SK-N-SH treated with all-trans-retinoic acid at 6 μM for 48 hours (cell line): ENCODE measurements around the gene RAB11FIP3.
"Not testable (repeated sequence)": the region's sequence is repeated elsewhere in the genome, so short reads cannot be mapped to it uniquely, and the experiment has no call there.

ENCODE experiments used
- ATAC-seq: fragments of 200-7000 bp; cut with Tn5 transposase; 3 replicates; pipeline ENCODE4 v1.9.1; 2020; ENCODE audit warnings: mild to moderate bottlenecking, moderate library complexity
- ARNTL ChIP-seq: fragments of 450-650 bp; formaldehyde crosslinking; IDR thresholded peaks from 2 replicates; pipeline ENCODE4 v1.5.0; 2020; ENCODE audit warnings: low read depth, mild to moderate bottlenecking, moderate library complexity, borderline replicate concordance
- BACH2 ChIP-seq: fragments of 250-450 bp; sonication (Bioruptor Pico); IDR thresholded peaks from 2 replicates; pipeline ENCODE4 v1.9.0; 2021; ENCODE audit warnings: mild to moderate bottlenecking, borderline replicate concordance
- CREB5 ChIP-seq: fragments of 250-450 bp; sonication (Bioruptor Pico); IDR thresholded peaks from 2 replicates; pipeline ENCODE4 v1.5.1; 2020; ENCODE audit warnings: low read depth, mild to moderate bottlenecking, moderate library complexity
- CSRNP3 ChIP-seq: fragments of 250-450 bp; sonication (Bioruptor Pico); IDR thresholded peaks from 2 replicates; pipeline ENCODE4 v1.5.1; 2021; ENCODE audit warnings: mild to moderate bottlenecking, moderate library complexity
- ESRRG ChIP-seq: fragments of 250-450 bp; sonication (Bioruptor Pico); IDR thresholded peaks from 2 replicates; pipeline ENCODE4 v1.6.1; 2021; ENCODE audit warnings: mild to moderate bottlenecking
- ISL1 ChIP-seq: fragments of 250-450 bp; sonication (Bioruptor Pico); IDR thresholded peaks from 2 replicates; pipeline ENCODE4 v2.1.2; 2022; ENCODE audit warnings: mild to moderate bottlenecking, moderate library complexity
- OSR1 ChIP-seq: fragments of 250-450 bp; sonication (Bioruptor Pico); IDR thresholded peaks from 2 replicates; pipeline ENCODE4 v1.8.0; 2022; ENCODE audit warnings: moderate library complexity, mild to moderate bottlenecking, inconsistent platforms
- RARB ChIP-seq: fragments of 250-450 bp; sonication (Bioruptor Pico); IDR thresholded peaks from 2 replicates; pipeline ENCODE4 v1.8.0; 2021; ENCODE audit warnings: mild to moderate bottlenecking, moderate library complexity
- SNAI2 ChIP-seq: fragments of 250-450 bp; sonication (Bioruptor Pico); IDR thresholded peaks from 2 replicates; pipeline ENCODE4 v1.5.0; 2020; ENCODE audit warnings: mild to moderate bottlenecking, moderate library complexity
- TOX ChIP-seq: fragments of 250-450 bp; sonication (Bioruptor Pico); IDR thresholded peaks from 2 replicates; pipeline ENCODE4 v1.8.0; 2021; ENCODE audit warnings: mild to moderate bottlenecking, moderate library complexity, borderline replicate concordance
- TSHZ2 ChIP-seq: fragments of 250-450 bp; sonication (Bioruptor Pico); IDR thresholded peaks from 2 replicates; pipeline ENCODE4 v1.5.0; 2020; ENCODE audit warnings: mild to moderate bottlenecking, moderate library complexity
- ZFP3 ChIP-seq: fragments of 250-450 bp; sonication (Bioruptor Pico); IDR thresholded peaks from 2 replicates; pipeline ENCODE4 v1.5.0; 2020; ENCODE audit warnings: mild to moderate bottlenecking, moderate library complexity
- ZFP30 ChIP-seq: fragments of 450-650 bp; formaldehyde crosslinking; IDR thresholded peaks from 2 replicates; pipeline ENCODE4 v1.5.0; 2022; ENCODE audit warnings: mild to moderate bottlenecking, moderate library complexity
- ZNF565 ChIP-seq: fragments of 450-650 bp; formaldehyde crosslinking; conservative IDR thresholded peaks from 2 replicates; pipeline ENCODE4 v1.5.0; 2020; ENCODE audit warnings: low read depth, mild to moderate bottlenecking, moderate library complexity
- ZNF70 ChIP-seq: fragments of 450-650 bp; formaldehyde crosslinking; IDR thresholded peaks from 2 replicates; pipeline ENCODE4 v1.5.0; 2020; ENCODE audit warnings: mild to moderate bottlenecking, moderate library complexity
- ZNF8 ChIP-seq: fragments of 450-650 bp; formaldehyde crosslinking; IDR thresholded peaks from 2 replicates; pipeline ENCODE4 v1.5.0; 2020; ENCODE audit warnings: mild to moderate bottlenecking, moderate library complexity

RAB11FIP3 gene

GRCh38 chr16:425082-425718 is at the start of gene RAB11FIP3:
TSS of gene RAB11FIP3 (plus strand) at chr16:425649. CDS start at chr16:426007, 358 bp downstream.
- ATAC-seq: peak; percentile 73
- TF ChIP-seq TOX (CRISPR knock-in tag) (no peak), ZFP3 (CRISPR knock-in tag) (no peak), ARNTL (CRISPR knock-in tag) (no peak)
- TF ChIP-seq, all 23 proteins: peak for 0

GRCh38 chr16:375927-376816 is 49.3 kb upstream of the RAB11FIP3 start:
- ATAC-seq: no peak
- TF ChIP-seq BACH2 (CRISPR knock-in tag) (no peak), TSHZ2 (CRISPR knock-in tag) (no peak), OSR1 (no peak), CSRNP3 (CRISPR knock-in tag) (no peak), ZNF565 (CRISPR knock-in tag) (no peak), SNAI2 (CRISPR knock-in tag) (no peak), ZFP3 (CRISPR knock-in tag) (no peak), ZNF8 (no peak), RARB (CRISPR knock-in tag) (no peak), ZNF70 (CRISPR knock-in tag) (no peak), ARNTL (CRISPR knock-in tag) (no peak), ZFP30 (no peak), ISL1 (CRISPR knock-in tag) (no peak), CREB5 (CRISPR knock-in tag) (no peak)

GRCh38 chr16:376817-377418 is 48.5 kb upstream of the RAB11FIP3 start:
- ATAC-seq: no peak
- no peak for TF ChIP-seq ZFP3 (CRISPR knock-in tag)
- TF ChIP-seq RARB (CRISPR knock-in tag): no peak
- no peak for TF ChIP-seq ESRRG (CRISPR knock-in tag)
- no peak for TF ChIP-seq TOX (CRISPR knock-in tag)

GRCh38 chr16:377419-377951 is 48.0 kb upstream of the RAB11FIP3 start:
- no peak for ATAC-seq
- TF ChIP-seq ZNF70 (CRISPR knock-in tag): no peak
- TF ChIP-seq, all 23 proteins: peak for 0

GRCh38 chr16:378113-378820 is 47.2 kb upstream of the RAB11FIP3 start:
- ATAC-seq: not testable (repeated sequence)
